Neural crest cell (in vitro differentiated cells): ENCODE data around the gene GRIK3. TPM values are rescaled to one million over a fixed set of nuclear protein-coding genes. Genes with fewer than 3 reads are reported as not detected.

ENCODE experiments used
- DNase-seq: peaks from one replicate; pipeline ENCODE4 v3.0.0; 2021; ENCODE audit warnings: low read depth, mixed read lengths, low spot score
- H3K27ac Mint-ChIP-seq: one replicate; pipeline ENCODE4 v1.8.0; 2021; ENCODE audit warnings: mild to moderate bottlenecking, mixed read lengths; ENCODE audit not compliant: unreplicated experiment
- H3K27me3 Mint-ChIP-seq: 2 replicates; pipeline ENCODE4 v1.8.0; 2021; ENCODE audit warnings: low read depth, mild to moderate bottlenecking, mixed read lengths
- H3K36me3 Mint-ChIP-seq: 2 replicates; pipeline ENCODE4 v1.8.0; 2021; ENCODE audit warnings: low read depth, mild to moderate bottlenecking, mixed read lengths
- H3K4me1 Mint-ChIP-seq: 2 replicates; pipeline ENCODE4 v1.8.0; 2021; ENCODE audit warnings: mixed read lengths
- H3K4me3 Mint-ChIP-seq: one replicate; pipeline ENCODE4 v1.8.0; 2021; ENCODE audit warnings: mild to moderate bottlenecking, mixed read lengths
- H3K9me3 Mint-ChIP-seq: 2 replicates; pipeline ENCODE4 v1.8.0; 2021; ENCODE audit warnings: mixed read lengths
- total RNA-seq: library from RNA; stranded (reverse); gene quantifications from 2 replicates; pipeline ENCODE4 v1.2.1, GENCODE V29; 2021
- TF ChIP-seq, protein P1 (sequence below): fragments of 200-600 bp; sonication (generic); conservative IDR thresholded peaks from 2 replicates; pipeline ENCODE4 v1.5.0; 2021; ENCODE audit warnings: antibody characterized with exemption, mild to moderate bottlenecking

Gene GRIK3
- total RNA-seq, 1 donor from 2014 or later: 2.4 TPM

DNA sequence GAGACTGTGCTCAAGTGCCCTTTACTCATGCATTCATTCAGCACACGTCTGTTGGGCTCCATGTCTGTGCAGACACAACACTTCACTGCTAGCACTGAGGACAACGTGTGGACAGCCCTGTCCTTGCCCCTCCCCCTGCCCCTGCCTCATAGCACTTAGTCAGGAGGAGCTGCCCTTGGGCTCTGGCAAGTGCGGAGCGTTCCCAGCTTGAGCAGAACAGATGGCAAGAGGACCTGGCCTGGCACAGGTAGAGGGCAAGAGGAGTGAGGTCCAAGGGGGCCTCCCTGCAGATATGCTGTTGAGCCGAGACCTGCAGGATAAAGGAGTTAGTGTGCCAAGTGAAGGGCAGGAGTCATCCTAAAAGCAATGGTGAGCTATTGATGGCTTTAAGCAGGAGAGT lies 81.3 kb downstream of the GRIK3 start:
- Mint-ChIP-seq H3K4me1 (peaks cover 9% of the 10 kb centered on the region), H3K4me3 (no peak overlapping the region), H3K27me3 (peaks cover 3% of the 10 kb centered on the region), H3K36me3 (no peaks in the 10 kb centered on the region), H3K9me3 (no peaks in the 10 kb centered on the region), H3K27ac (no peak overlapping the region)
- TF ChIP-seq, protein P1, sequence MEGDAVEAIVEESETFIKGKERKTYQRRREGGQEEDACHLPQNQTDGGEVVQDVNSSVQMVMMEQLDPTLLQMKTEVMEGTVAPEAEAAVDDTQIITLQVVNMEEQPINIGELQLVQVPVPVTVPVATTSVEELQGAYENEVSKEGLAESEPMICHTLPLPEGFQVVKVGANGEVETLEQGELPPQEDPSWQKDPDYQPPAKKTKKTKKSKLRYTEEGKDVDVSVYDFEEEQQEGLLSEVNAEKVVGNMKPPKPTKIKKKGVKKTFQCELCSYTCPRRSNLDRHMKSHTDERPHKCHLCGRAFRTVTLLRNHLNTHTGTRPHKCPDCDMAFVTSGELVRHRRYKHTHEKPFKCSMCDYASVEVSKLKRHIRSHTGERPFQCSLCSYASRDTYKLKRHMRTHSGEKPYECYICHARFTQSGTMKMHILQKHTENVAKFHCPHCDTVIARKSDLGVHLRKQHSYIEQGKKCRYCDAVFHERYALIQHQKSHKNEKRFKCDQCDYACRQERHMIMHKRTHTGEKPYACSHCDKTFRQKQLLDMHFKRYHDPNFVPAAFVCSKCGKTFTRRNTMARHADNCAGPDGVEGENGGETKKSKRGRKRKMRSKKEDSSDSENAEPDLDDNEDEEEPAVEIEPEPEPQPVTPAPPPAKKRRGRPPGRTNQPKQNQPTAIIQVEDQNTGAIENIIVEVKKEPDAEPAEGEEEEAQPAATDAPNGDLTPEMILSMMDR: no peak
- DNase-seq: no peak

DNA sequence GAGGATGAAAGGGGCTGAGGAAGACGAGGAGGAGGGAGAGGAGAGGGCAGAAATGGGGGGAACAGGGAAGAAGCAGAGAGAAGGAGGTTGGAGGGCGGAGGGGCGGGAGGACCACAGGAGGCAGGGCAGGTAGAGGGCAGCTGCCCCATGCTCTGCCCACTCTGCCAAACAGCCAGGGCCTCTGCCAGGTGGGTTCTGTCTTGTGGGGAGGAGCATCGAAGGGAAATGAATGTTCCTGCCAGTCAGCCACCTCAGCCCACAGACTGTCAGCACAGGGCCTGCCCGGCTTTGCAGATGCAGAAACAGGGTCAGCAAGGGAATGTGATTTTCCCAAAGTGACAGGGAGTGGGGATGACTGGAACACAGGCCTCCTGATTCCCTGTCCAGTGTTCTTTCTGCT lies 82.6 kb downstream of the GRIK3 start:
- Mint-ChIP-seq H3K27me3 (peaks cover 14% of the 10 kb centered on the region), H3K4me3 (no peak overlapping the region), H3K9me3 (no peaks in the 10 kb centered on the region), H3K27ac (no peak overlapping the region), H3K4me1 (peaks cover 9% of the 10 kb centered on the region), H3K36me3 (no peaks in the 10 kb centered on the region)
- TF ChIP-seq, protein P1: no peak
- no peak for DNase-seq

DNA sequence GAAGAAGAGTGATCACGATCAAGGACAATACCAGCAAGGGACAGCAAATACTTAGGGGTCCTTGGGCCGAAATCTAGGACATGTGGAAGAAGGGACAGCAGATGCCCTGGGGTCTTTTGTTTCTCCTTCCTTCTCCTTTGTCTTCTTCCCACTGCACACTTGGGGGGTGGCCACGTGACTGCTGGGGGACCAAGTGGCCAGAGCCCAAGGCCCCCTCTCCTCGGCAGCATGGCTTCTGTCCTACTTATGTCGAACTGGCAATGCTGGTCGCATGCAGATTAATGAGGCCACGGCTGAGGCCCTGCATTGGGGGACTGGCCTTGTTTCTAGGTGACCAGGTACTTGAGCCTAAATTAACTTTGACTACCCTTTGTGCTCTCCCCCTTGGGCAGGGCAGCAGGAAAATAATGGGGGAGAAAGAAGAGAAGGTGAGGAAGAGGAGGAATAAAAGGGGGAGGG lies 83.0 kb downstream of the GRIK3 start:
- Mint-ChIP-seq H3K27me3 (peaks cover 17% of the 10 kb centered on the region), H3K36me3 (no peaks in the 10 kb centered on the region), H3K4me3 (no peak overlapping the region), H3K27ac (peak overlapping the region; percentile 81), H3K4me1 (peaks cover 9% of the 10 kb centered on the region), H3K9me3 (no peaks in the 10 kb centered on the region)
- no peak for DNase-seq
- TF ChIP-seq, protein P1: no peak

DNA sequence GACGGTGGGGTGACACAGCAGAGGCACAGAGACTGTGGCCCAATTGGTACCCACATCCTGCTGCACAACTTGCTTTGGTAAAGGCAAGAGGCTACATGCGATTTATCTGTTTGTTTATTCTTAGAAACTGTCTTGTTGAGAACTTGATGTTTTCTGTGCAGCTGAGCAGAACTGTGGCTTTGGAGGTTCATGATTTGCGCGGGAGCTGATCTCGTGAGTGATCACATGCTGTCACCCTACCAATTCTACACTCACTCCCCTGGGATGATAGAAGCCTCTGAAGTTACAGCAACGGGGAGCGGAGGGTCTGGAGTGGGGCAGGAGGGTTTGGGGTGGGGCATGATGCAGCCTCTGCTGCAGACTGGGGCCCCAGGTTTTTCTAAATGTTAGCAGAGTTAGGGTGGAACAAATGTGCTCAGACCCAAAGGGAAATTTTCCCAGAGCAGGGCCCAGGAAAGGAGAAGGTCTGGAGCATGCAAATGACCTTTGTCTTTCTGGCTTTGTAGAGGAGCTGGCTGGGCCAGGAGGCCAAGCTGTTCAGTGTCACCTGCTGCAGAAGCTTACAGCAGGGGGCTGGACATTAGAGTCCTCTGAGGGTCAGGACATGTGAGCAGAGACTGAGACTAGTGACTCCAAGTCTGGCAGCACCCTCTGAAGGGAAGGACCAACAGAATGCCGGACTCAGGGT lies 83.6 kb downstream of the GRIK3 start:
- TF ChIP-seq, protein P1: no peak
- DNase-seq: no peak
- Mint-ChIP-seq H3K27ac (peak overlapping the region; percentile 81), H3K27me3 (peaks cover 17% of the 10 kb centered on the region), H3K4me3 (no peak overlapping the region), H3K9me3 (no peaks in the 10 kb centered on the region), H3K4me1 (peaks cover 9% of the 10 kb centered on the region), H3K36me3 (no peaks in the 10 kb centered on the region)

DNA sequence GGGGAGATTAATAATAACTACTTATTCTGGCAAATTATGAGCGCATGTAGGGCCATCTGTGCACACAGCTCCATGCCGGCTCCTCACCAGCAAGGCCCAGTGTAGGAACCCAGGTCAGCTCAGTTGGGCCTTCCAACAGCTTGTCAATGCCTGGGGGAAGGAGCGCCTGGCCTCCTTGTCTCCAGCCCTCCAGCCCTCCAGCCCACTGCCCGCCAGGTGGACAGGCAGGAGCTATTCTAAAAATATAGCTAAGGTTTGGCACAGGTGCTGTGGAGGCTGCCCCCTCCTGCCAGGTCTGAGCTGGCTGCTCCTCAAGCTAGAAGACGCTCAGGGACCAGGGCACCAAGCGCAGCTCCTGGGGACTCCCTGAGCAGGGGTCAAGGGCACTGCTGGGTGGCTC lies 85.7 kb downstream of the GRIK3 start:
- Mint-ChIP-seq H3K4me3 (no peak overlapping the region), H3K4me1 (peaks cover 9% of the 10 kb centered on the region), H3K9me3 (no peaks in the 10 kb centered on the region), H3K27me3 (peaks cover 17% of the 10 kb centered on the region), H3K36me3 (no peaks in the 10 kb centered on the region), H3K27ac (no peak overlapping the region)
- DNase-seq: no peak
- TF ChIP-seq, protein P1: no peak
